Stimulated activated naive CD8-positive, alpha-beta T cell treated with anti-CD3 and anti-CD28 coated beads, Interleukin-15, amount 100 ng/mL, for 72 hours (primary cell): ENCODE data around the gene GMPPA.

Experiments
- ATAC-seq: fragments of 150-1000 bp; cut with Tn5 transposase; 2 replicates; pipeline ENCODE4 v1.10.0; 2021; ENCODE audit warnings: mild to moderate bottlenecking, moderate library complexity
- DNase-seq, 2 donors: peaks; one replicate each; pipeline ENCODE4 v3.0.0; 2021 to 2022
- H3K27ac Mint-ChIP-seq, 2 donors: one replicate each; pipeline ENCODE4 v1.8.0; 2022; ENCODE audit warnings: mild to moderate bottlenecking in 2 of 2, mixed read lengths in 2 of 2, moderate library complexity in 2 of 2
- H3K27me3 Mint-ChIP-seq: one replicate; pipeline ENCODE4 v1.8.0; 2022; ENCODE audit warnings: mixed read lengths
- H3K4me1 Mint-ChIP-seq: one replicate; pipeline ENCODE4 v1.8.0; 2022; ENCODE audit warnings: mild to moderate bottlenecking, mixed read lengths
- H3K4me3 Mint-ChIP-seq, 2 donors: one replicate each; pipeline ENCODE4 v1.8.0; 2022; ENCODE audit warnings: mild to moderate bottlenecking in 2 of 2, mixed read lengths in 2 of 2, moderate library complexity in 1 of 2
- H3K9me3 Mint-ChIP-seq, 2 donors: one replicate each; pipeline ENCODE4 v1.8.0; 2022; ENCODE audit warnings: mixed read lengths in 2 of 2

GMPPA gene

GRCh38 chr2:219542931-219543595, 44.4 kb downstream of the GMPPA start:
- DNase-seq (no peak), ATAC-seq (peak; percentile 70)
- peak overlapping the region; percentile 89 to 93 for H3K4me3 Mint-ChIP-seq
- H3K27me3 Mint-ChIP-seq = peaks cover 23% of the 10 kb centered on the region
- H3K27ac Mint-ChIP-seq = peak overlapping the region; percentile 67 to 77
- H3K4me1 Mint-ChIP-seq = peaks cover 25% of the 10 kb centered on the region
- H3K9me3 Mint-ChIP-seq = no peaks in the 10 kb centered on the region

GRCh38 chr2:219543596-219544358, 45.1 kb downstream of the GMPPA start, which contains the start of the genes CHPF and TMEM198:
Gene CHPF (minus strand): TSS chr2:219543809. CDS start chr2:219543538, 271 bp downstream.
Gene TMEM198 (plus strand): TSS chr2:219544028. CDS start chr2:219544728, 700 bp downstream.
- Mint-ChIP-seq H3K9me3 (no peaks in the 10 kb centered on the region), H3K27me3 (peaks cover 30% of the 10 kb centered on the region), H3K4me1 (peaks cover 25% of the 10 kb centered on the region), H3K27ac (peak within 1 kb of the TSS; percentile 67 to 77), H3K4me3 (peak within 1 kb of the TSS; percentile 89 to 93)
- DNase-seq (peak; percentile 94 to 98), ATAC-seq (peak; percentile 82)

DNA sequence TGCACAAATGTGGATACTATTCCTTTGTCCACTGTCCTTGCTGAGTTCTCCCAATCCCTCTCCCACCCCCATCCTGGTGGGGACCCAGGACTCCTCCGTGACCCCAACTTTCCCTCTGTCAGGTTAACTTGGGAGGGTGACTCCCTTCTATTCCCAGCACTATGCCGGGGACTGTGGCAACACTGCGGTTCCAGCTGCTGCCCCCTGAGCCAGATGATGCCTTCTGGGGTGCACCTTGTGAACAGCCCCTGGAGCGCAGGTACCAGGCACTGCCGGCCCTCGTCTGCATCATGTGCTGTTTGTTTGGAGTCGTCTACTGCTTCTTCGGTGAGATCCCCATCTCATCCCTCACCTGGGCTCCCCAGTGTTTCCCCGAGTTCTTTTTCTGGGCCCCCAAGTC, 45.9 kb downstream of the GMPPA start:
- Mint-ChIP-seq H3K4me3 (peak overlapping the region; percentile 79 to 93), H3K27ac (no peak overlapping the region), H3K4me1 (peaks cover 25% of the 10 kb centered on the region), H3K9me3 (no peaks in the 10 kb centered on the region), H3K27me3 (peaks cover 35% of the 10 kb centered on the region)
- no peak for DNase-seq
- no peak for ATAC-seq

DNA sequence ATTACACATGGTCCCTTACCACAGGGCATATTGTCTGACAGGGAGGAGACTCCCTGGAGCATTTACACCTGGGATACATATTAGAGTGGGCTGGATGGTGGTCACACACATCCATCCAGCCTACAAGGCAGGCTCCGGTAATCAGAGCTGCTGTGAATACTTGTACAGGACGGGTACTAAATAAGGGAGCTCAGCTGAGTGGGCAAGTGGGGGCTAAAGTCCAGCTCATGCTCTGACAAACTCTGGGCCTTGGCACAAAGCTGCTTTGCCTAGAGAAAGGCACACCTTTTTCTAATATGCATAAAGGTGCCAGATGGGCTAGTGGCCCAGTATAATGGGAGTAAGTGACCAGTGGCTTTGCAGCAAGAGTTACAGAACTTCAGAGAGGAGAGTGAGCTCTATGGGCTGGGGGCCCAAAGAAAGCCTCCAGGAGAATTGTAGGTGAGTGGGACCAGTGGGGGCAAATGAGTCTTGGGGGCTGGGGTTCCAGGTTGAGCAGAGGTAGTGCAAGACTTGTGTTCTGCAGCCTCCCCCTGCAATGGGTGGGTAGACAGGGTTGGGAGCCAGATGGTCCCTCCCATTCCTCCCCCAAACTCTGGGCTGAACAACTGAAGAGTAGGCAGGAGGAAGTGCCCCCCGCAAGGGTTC, 46.7 kb downstream of the GMPPA start:
- Mint-ChIP-seq H3K4me1 (peaks cover 25% of the 10 kb centered on the region), H3K27ac (no peak overlapping the region), H3K4me3 (no peak overlapping the region), H3K9me3 (no peaks in the 10 kb centered on the region), H3K27me3 (peaks cover 39% of the 10 kb centered on the region)
- no peak for ATAC-seq
- no peak for DNase-seq

DNA sequence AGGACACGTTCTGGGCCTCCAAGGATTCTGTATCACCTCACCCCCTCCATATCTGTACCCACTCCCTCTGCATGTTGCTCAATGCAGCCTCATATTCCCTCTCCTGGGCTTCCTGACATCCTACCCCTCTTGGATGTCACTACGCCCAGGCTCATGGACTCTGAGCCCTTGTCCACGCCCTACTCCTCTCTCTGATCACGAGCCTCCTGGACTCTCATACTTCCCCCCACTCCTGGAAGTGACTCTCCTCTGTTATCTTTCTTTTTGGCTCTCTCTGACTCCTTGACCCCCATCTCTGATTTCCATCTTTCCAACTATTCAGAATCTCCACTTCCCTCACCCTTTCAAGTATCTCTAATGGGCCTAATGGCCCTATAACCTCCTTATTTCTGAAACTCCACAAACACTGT, 47.3 kb downstream of the GMPPA start:
- Mint-ChIP-seq H3K4me3 (no peak overlapping the region), H3K27me3 (peaks cover 44% of the 10 kb centered on the region), H3K27ac (no peak overlapping the region), H3K4me1 (peaks cover 28% of the 10 kb centered on the region), H3K9me3 (no peaks in the 10 kb centered on the region)
- ATAC-seq (no peak), DNase-seq (no peak)

GRCh38 chr2:219547621-219548020, 48.9 kb downstream of the GMPPA start:
- Mint-ChIP-seq H3K4me3 (no peak overlapping the region), H3K27ac (peak overlapping the region in 1 of 2 donors; percentile 46), H3K4me1 (peaks cover 26% of the 10 kb centered on the region), H3K9me3 (no peaks in the 10 kb centered on the region), H3K27me3 (peaks cover 57% of the 10 kb centered on the region)
- ATAC-seq (no peak), DNase-seq (no peak)

- Mint-ChIP-seq H3K9me3 (no peaks in the 10 kb centered on the region), H3K27me3 (peaks cover 68% of the 10 kb centered on the region), H3K4me3 (no peak overlapping the region), H3K4me1 (peaks cover 26% of the 10 kb centered on the region), H3K27ac (no peak overlapping the region)
- no peak for DNase-seq
- no peak for ATAC-seq
These were observed 50.3 kb downstream of the GMPPA start for GRCh38 chr2:219548990-219549389.

DNA sequence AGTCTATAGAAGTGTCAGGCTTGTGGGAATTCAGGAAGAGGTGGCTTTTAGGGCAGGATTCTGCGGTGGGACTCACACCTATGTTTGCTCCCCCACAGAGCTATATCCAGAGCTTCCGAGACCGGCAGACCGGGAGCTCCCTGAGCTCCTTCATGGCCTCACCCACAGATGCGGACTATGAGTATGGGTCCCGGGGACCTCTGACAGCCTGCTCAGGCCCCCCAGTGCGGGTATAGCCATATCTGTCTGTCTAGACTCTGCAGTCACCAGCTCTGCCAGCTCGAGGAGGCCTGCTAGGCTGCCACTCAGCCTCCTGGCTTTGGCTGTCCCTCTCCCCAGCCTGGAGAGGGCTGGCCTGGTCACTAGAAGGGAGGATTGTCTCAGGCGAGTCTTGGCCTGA, 50.9 kb downstream of the GMPPA start:
- Mint-ChIP-seq H3K27me3 (peaks cover 68% of the 10 kb centered on the region), H3K9me3 (no peaks in the 10 kb centered on the region), H3K4me3 (no peak overlapping the region), H3K4me1 (peaks cover 20% of the 10 kb centered on the region), H3K27ac (no peak overlapping the region)
- DNase-seq = no peak
- ATAC-seq = no peak

DNA sequence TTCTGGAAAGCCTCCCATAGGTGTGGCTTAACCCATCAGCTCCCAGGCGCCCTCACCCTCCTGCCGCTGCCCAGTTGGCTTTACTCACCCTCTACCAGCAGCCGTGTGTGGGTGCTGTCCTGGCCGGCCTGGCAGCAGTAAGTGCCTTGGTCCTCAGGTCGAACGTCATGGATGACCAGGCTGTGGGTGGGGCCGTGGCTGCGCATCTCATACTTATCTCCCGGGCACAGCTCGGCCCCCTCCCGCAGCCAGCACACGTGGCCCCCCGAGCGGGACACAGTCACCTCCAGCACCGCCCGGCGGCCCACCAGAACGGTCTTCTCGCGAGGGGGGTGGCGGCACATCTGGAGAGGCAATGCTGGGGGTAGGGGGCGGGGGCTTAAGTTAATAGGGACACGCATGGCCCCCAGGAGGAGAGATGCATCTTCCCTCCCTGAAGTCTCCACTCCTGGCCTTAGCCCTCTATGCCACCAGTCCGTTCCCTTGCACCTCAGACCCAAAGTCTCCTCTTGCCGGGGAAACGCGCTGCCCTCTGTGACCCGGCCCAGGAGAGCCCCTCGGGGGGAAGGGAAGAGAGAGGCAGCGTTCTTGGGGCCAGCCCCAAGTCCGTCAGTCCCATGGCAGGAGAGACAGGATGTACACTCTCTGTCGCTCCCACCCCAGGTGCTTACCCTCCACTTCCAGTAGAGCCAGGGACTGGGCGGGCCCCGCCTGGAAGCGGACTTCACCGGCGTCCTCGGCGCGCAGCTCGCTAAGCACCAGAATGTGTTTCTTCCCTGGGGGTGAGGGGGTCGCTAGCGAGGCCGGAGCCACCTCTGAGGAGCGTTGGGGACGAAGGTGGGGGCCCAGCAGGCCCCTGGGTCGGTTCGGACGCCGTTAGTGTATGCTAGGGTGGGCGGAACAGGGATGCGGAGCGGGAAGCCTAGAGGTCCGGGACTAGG, 53.0 kb downstream of the GMPPA start:
- peak overlapping the region; percentile 83 to 87 for H3K4me3 Mint-ChIP-seq
- peaks cover 65% of the 10 kb centered on the region for H3K27me3 Mint-ChIP-seq
- peak overlapping the region in 1 of 2 donors; percentile 53 for H3K27ac Mint-ChIP-seq
- ATAC-seq = peak; percentile 50
- DNase-seq = no peak
- no peaks in the 10 kb centered on the region for H3K9me3 Mint-ChIP-seq
- H3K4me1 Mint-ChIP-seq = peaks cover 16% of the 10 kb centered on the region

DNA sequence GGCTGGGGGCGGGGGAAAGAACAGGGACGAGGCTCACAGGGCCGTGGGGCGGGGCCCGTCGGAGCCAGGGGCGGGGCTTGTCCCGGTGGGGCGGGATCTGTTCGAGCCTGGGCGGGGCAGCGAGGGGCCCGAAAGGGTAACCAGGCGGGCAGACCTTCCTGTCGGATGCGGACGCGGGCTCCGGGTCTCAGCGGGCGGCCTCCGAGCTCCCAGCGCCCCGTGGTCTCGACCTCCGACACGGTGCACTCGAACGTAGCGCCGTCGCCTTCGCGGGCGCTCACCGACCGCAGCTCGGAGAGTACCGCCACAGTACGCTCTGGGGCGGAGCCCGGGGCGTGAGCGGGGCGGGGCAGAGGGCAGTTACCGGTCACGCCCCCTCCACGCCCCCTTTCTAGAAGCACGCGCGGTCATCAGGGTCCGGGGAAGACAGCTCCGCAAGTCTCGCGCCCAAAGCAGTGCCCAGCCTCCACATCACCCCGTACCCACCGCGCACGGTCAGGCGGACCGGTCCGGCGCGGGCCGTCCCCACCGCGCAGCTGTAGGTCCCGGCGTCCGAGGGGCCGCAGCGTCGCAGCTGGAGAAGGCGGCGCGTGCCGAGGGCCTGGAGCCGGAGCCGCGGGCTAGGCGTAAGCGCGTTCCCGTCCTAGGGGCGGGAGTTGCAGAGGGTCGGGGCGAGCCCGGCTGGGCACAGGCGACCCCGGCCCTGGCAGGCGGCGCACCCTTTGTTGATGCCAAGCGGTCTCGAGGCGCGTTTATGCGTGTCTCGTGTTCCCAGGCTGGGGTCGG, 53.9 kb downstream of the GMPPA start:
- Mint-ChIP-seq H3K27ac (no peak overlapping the region), H3K4me1 (peaks cover 16% of the 10 kb centered on the region), H3K4me3 (peak overlapping the region; percentile 83 to 87), H3K27me3 (peaks cover 69% of the 10 kb centered on the region), H3K9me3 (no peaks in the 10 kb centered on the region)
- ATAC-seq = peak; percentile 88
- DNase-seq = peak; percentile 85 to 86

GRCh38 chr2:219553168-219553417, 54.4 kb downstream of the GMPPA start:
- H3K4me1 Mint-ChIP-seq = peaks cover 16% of the 10 kb centered on the region
- DNase-seq = no peak
- ATAC-seq = no peak
- H3K9me3 Mint-ChIP-seq = no peaks in the 10 kb centered on the region
- H3K27ac Mint-ChIP-seq = no peak overlapping the region
- peak overlapping the region in 1 of 2 donors; percentile 26 for H3K4me3 Mint-ChIP-seq
- peaks cover 67% of the 10 kb centered on the region for H3K27me3 Mint-ChIP-seq

GRCh38 chr2:219553463-219553963, 54.8 kb downstream of the GMPPA start:
- Mint-ChIP-seq H3K27ac (no peak overlapping the region), H3K27me3 (peaks cover 63% of the 10 kb centered on the region), H3K9me3 (no peaks in the 10 kb centered on the region), H3K4me3 (peak overlapping the region in 1 of 2 donors; percentile 26), H3K4me1 (peaks cover 16% of the 10 kb centered on the region)
- ATAC-seq = no peak
- no peak for DNase-seq

- no peak overlapping the region for H3K27ac Mint-ChIP-seq
- H3K4me1 Mint-ChIP-seq = peaks cover 16% of the 10 kb centered on the region
- DNase-seq (no peak), ATAC-seq (no peak)
- H3K4me3 Mint-ChIP-seq = no peak overlapping the region
- peaks cover 60% of the 10 kb centered on the region for H3K27me3 Mint-ChIP-seq
- H3K9me3 Mint-ChIP-seq = no peaks in the 10 kb centered on the region
These were observed 55.7 kb downstream of the GMPPA start for GRCh38 chr2:219554350-219554749.

DNA sequence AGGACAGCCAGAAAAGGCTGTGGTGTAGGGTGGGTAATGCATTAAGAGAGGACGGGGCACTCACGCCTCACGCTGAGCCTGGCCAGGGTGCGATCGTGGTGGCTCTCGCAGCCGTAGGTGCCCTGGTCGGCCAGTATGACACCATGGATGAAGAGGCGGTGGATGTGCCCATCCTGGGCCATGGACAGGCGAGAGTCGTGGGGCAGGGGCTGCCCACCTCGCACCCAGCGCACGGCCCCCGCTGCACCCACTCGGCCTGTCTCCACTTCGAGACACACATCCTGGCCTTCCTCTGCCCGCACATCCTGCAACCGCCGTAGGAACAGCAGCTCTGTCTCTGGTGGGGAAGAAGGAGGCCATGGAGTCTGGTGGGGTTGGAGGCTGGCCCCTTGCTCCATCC, 57.3 kb downstream of the GMPPA start:
- H3K4me1 Mint-ChIP-seq = peaks cover 13% of the 10 kb centered on the region
- peaks cover 54% of the 10 kb centered on the region for H3K27me3 Mint-ChIP-seq
- H3K27ac Mint-ChIP-seq = no peak overlapping the region
- no peak for DNase-seq
- ATAC-seq = no peak
- H3K4me3 Mint-ChIP-seq = no peak overlapping the region
- no peaks in the 10 kb centered on the region for H3K9me3 Mint-ChIP-seq
